Measurements from ENCODE around the gene EDA.

EDA gene

DNA sequence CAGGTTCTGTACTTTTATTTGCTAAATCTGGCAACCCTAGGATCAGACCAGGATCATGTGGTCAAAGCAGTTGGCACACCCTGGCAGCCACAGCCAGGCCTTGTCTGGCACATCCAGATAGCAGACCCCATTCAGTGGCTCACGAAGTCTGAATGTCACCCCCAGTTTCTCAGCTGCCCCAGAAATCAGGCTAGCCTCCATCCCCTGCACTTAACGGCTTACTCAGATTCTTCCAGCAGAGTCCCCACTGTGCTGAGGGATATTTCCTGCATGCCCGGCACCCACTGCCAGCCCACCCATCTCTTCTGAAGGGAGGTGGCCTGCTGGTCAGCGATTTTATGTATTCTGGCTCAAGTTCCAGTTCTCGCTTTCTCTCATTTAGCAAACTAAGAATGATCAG, 438.5 kb downstream of the EDA start:
- TF ChIP-seq CTCF (conservative IDR thresholded peaks at IDR 0.05), result no peak
- no peak overlapping the region for H3K27ac ChIP-seq

- no peak for TF ChIP-seq CTCF (conservative IDR thresholded peaks at IDR 0.05)
- no peak within 1 kb of the TSS for H3K27ac ChIP-seq
These were observed 446.2 kb downstream of the EDA start, which contains the start of gene OTUD6A for GRCh38 chrX:70062076-70062475. TSS of gene OTUD6A (plus strand) at chrX:70062457. CDS start at chrX:70062525, 68 bp downstream.

DNA sequence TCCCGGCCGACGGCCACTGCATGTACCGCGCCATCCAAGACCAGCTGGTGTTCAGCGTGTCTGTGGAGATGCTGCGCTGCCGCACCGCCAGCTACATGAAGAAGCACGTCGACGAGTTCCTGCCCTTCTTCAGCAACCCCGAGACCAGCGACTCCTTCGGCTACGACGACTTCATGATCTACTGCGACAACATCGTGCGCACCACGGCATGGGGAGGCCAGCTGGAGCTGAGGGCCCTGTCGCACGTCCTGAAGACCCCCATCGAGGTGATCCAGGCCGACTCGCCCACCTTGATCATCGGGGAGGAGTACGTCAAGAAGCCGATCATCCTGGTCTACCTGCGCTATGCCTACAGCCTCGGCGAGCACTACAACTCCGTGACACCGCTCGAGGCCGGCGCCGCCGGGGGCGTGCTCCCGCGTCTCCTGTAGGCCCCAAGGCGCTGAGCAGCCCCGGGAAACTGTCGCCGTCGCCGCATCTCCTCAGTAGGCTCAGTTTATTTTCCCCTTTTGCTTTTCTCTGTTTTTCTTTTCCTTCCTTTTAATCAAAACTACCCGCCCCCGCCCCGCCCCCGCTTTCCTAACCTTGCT, 447.1 kb downstream of the EDA start:
- no peak overlapping the region for H3K27ac ChIP-seq
- no peak for TF ChIP-seq CTCF (conservative IDR thresholded peaks at IDR 0.05)

DNA sequence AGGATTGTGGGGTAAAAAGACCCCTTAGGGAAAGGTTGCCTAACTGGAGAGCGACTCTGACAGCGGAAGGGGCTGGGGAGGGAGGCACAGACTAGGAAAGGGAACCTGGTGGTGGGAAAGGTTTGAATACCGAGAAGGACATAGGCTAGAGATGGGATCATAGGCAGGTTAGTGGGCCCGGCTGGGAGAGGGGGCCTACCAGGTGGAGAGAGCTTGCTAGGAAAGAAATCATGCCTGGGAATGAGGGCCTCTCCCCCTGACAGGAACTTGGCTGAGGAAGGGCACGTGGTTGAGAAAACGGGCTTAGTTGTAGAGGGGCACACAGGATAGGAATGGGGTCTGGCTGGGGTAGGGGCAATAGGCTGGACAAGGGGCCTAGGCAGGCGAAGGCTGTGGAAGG, 450.7 kb downstream of the EDA start:
- no peak for TF ChIP-seq CTCF (conservative IDR thresholded peaks at IDR 0.05)

GRCh38 chrX:70079297-70079696, 463.4 kb downstream of the EDA start:
- no peak for TF ChIP-seq CTCF (conservative IDR thresholded peaks at IDR 0.05)
- H3K27ac ChIP-seq, result no peak overlapping the region

More for the DNA sequence above, 450.7 kb downstream of the EDA start:
- no peak overlapping the region for H3K27ac ChIP-seq

GRCh38 chrX:70079870-70080269, 464.0 kb downstream of the EDA start:
- no peak overlapping the region for H3K27ac ChIP-seq
- no peak for TF ChIP-seq CTCF (conservative IDR thresholded peaks at IDR 0.05)

GRCh38 chrX:70082723-70083122, 466.8 kb downstream of the EDA start:
- no peak overlapping the region for H3K27ac ChIP-seq
- TF ChIP-seq CTCF (conservative IDR thresholded peaks at IDR 0.05), result no peak

All from VCaP (cell line).